ENCODE results near the gene HNRNPL.
A peak's percentile ranks its signal among the peaks of the same experiment; 100 is the strongest.

DNA sequence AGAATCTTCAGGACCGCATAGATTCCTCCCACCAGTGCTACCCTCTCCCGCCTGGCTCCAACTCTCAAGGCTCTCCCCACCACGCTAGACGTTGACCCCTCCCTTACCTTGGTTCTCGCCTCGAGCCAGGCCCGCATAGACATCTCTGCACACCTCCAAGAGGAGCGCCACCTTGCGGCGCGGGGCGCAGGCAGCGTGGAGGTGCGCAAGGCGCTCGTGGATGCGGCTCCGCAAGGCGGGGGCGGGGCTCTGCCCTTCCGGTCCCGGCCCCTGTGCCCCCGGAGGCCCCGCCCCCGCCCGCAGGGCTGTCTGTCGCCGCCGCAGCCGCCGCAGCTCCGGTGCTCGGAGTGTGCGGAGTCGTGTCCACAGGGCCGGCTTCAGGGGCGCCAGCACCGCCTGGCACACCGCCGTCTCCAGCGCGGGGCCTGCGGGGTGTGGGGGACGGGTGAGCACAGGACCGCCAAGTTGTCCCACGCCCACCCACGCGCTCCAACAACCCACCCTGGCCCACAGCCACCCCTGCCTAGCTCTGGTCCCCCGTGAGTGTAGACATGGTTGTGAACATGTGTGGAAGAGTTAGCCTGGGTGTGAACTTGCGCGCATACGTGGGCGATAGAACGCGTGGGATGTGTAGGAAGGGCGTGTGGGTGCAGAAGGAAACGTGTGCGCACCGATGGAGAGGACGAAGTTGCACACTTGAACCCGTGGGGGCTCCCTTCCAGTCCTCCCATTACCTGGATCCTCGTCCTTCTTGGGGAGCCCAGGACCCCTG lies 20.2 kb upstream of the HNRNPL start:
- TF ChIP-seq, protein P1, sequence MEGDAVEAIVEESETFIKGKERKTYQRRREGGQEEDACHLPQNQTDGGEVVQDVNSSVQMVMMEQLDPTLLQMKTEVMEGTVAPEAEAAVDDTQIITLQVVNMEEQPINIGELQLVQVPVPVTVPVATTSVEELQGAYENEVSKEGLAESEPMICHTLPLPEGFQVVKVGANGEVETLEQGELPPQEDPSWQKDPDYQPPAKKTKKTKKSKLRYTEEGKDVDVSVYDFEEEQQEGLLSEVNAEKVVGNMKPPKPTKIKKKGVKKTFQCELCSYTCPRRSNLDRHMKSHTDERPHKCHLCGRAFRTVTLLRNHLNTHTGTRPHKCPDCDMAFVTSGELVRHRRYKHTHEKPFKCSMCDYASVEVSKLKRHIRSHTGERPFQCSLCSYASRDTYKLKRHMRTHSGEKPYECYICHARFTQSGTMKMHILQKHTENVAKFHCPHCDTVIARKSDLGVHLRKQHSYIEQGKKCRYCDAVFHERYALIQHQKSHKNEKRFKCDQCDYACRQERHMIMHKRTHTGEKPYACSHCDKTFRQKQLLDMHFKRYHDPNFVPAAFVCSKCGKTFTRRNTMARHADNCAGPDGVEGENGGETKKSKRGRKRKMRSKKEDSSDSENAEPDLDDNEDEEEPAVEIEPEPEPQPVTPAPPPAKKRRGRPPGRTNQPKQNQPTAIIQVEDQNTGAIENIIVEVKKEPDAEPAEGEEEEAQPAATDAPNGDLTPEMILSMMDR (IDR thresholded peaks at IDR 0.05), result peak; percentile 90 to 98 (median 93)
- TF ChIP-seq POLR2A (IDR thresholded peaks at IDR 0.05), result peak; percentile 69
